HG03095 (cell line): ENCODE measurements around the gene PGGHG.

Experiments
- ATAC-seq: cut with Tn5 transposase; IDR thresholded peaks from one replicate; pipeline ENCODE4 v1.9.1; 2021; ENCODE audit warnings: moderate library complexity; ENCODE audit not compliant: unreplicated experiment

The PGGHG gene

DNA sequence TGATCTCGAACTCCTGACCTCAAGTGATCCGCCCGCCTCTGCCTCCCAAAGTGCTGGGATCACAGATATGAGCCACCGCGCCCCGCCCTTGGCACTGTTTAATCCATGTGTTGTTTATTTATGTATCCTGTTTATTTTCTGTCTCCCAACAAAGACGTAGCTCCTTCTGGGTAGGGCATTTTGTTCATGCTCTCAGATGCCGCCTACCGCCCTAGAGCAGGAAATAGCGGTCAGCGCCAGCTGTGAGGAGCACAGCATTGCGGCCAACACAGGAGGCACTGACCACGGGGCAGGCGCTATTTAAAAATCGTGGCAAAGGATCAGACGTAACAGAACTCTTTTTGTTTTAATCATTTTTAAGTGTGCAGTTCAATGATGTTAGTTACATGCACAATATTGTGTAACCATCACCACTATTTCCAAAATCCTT, 20.2 kb upstream of the PGGHG start:
- peak; percentile 31 for ATAC-seq

DNA sequence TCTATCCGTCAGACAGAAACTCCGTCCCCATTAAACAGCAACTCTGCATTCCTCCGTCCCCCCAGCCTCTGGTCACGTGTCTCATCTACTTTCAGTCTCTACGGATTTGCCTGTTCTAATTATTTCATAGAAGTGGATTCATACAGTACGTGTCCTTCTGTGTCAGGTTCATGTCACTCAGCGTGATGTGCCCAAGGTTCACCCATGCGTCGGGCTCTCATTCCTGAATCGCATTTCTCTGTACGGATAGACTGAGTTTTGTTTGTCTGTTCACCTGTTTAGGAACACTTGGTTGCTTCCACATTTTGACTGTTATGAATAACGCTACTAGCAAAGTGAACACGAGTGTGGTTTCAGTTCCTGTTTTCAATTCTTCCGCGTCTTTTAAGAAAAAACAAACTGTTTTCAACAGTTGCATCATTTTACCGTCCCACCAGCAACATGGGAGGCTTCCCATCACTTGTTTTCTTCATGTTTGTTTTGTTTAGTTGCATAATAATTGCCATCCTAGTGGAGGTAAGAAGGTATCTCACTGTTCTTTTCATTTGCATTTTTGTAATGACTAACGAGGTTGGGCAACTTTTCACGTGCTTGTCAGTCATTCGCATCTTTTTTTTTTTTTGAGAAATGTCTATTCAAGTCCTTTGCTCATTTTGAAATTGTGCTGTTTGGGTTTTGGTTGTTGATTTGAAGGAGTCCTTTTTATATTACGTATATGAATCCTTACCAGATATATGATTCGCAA, 19.6 kb upstream of the PGGHG start:
- peak; percentile 67 for ATAC-seq

DNA sequence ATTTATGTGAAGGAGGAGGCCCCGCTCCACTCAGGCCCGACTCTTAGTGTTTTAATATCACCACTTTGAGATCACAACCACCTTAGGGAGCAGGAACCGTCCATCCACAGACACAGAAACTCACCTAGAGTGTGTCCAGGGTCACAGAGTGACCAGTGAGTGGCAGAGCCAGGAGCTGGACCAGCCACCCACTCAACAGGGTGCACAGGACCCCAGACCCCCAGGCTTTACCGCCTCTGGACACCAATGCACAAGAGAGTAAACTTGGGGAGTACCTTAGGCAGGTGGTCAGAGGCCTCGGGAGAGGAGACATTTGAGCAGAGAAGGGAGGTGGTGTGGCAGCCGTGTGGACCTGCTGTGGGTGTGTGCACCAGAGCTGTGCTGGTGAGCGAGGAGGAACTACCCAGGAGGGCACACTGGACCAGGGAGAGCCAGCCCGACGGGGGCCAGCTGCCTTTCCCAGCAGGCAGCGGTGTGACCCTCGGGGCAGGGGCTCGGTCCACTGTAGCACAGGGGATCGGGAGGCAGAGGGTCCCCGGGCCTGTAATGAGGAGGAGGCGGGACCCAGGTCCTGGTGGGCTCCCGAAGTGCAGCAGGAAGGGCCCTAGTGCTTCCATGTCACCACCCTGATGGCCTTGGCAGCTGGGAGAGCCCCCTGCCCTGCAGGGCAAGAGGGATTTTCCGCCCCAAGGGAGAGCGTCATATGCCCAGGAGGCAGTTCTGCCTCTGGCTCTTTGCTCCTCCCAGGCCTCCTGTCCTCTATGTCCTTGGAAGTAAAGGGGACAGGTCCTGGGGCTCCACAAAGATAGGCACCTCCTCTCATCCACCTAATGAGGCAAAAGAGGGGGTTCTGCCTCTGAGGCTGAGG, 18.2 kb upstream of the PGGHG start:
- ATAC-seq: no peak

DNA sequence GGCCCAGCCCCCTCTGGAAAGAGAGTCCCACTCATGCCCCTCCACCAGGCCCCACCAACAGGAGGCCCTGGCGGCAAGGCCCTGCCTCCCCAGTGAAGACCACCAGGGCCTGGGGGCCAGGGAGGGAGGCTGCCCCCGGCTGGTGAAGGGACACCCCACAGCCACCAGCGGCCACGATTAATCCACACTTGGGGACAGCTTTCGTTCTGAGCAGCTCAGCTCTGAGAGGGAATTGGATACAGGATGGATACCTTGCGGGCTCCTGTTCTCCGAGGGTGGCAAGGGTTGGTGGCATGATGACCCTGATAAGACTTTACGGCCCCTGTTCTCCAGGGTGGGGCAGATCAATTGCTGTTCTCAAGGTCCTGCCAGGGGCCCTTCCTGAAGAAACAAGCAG, 17.6 kb upstream of the PGGHG start:
- ATAC-seq: no peak

DNA sequence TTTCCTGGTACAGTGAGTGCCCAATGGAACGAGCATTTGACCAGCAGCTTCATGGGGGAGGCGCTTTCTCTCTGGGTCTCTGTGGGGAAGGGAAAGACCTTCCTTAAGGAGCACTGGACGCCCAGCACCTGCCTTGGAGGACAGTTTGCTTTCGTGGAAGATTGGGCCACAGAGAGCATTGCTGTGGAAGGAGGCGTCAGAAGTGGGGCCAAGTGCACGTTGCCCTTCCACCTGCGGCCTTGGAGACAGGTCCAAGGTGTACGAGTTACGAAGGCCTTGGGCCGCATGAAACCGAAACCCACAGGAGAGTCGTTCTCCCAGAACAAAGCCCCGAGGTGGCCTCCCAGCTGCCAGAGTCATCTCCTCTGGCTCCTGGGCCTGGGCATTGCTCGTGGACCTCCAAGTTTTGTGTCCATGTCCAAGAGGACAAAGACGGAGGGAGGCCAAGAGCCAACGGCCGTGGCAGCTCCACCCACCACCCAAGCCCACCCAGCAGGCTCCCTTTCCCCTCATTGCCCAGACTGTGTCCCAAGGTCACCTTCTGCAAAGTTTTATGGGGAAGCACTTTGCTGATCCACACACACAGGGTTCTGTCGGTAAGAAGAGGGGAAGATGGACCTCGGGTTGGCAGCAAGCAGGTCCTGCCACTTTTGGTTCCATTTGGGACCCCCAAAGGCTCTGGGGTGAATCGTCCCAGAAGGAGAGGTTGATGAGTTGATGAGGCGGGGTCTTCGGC, 16.6 kb upstream of the PGGHG start:
- no peak for ATAC-seq

DNA sequence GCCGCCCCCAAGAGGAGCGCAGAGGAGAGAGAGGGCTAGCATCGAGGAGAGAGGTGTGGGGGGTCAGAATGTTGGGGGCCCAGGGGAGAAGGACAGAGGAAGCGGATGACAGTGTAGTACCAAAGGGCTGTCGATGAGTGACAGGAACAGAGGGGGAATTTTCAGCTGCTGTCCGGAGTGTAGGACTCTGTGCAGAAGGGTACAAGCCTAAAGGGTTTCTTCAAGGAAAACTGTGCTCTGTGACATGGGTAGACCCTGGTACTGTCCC, 16.1 kb upstream of the PGGHG start:
- ATAC-seq: no peak

DNA sequence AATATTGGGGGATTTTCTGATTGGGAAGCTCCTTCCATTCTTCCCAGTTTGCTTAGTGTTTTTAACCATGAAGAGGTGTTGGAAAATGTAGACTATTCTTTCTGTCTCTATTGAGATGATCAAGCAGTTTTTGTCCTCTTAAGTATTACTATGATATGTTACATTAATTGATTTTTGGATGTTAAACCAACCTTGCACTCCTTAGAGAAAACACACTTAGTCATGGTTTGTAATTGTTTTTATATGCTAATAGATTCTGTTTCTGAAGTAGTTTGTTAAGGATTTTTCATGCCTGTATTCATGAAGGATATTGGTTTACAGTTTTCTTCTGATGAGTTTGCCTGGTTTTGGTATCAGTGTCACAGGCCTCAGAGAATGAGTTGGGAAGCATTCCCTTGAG, 12.7 kb upstream of the PGGHG start:
- no peak for ATAC-seq

DNA sequence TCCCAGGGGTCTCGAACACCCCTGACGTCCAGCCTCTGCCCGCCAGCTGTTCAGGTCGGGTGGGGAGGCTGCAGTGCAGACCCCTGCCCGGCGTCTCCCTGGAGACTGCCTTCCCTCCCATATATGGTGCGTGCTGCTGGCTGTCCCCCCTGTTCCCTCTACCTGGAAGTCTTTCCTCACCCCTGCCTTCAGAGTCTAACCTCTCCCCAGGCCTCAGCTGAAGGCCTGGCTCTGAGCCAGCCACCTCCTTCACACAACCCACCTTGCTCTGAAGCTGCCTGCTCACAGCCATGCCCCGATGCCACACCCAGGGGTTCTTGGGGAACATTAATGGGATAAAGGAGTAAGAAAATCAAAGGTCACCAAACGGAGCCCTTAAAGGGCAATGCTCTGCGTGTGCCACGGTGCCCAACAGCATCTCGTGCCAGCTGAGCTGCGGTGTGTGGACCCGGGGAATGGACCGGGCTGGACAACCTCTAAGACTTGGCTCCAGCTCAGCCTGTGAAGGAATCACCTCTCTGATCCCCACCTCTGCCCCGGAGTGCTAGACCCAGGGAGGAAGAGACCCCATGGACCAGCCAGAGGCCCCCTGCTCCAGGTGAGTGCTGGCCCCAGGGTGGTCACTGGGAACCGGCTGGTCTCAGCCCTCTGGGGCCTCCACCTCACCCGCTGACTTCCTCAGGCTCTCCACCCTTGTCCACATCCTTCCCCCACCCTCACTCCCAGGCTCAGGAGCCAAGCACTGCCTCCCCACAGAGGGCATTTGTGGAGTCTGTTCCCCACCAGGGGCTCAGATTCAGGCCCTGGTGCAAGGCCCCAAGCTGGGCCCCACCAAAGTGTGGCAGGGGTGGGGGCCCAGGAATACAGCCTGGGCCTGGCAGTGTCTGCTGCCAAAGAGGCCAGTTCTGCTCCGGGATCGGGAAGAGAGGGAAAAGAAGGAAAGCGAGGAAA, 10.7 kb upstream of the PGGHG start, which contains the start of gene NLRP6:
Gene NLRP6, plus strand, starts transcription at position 407 of the 951 bp plus-strand sequence. Its CDS starts 163 bp downstream, at position 570.
- ATAC-seq: no peak

DNA sequence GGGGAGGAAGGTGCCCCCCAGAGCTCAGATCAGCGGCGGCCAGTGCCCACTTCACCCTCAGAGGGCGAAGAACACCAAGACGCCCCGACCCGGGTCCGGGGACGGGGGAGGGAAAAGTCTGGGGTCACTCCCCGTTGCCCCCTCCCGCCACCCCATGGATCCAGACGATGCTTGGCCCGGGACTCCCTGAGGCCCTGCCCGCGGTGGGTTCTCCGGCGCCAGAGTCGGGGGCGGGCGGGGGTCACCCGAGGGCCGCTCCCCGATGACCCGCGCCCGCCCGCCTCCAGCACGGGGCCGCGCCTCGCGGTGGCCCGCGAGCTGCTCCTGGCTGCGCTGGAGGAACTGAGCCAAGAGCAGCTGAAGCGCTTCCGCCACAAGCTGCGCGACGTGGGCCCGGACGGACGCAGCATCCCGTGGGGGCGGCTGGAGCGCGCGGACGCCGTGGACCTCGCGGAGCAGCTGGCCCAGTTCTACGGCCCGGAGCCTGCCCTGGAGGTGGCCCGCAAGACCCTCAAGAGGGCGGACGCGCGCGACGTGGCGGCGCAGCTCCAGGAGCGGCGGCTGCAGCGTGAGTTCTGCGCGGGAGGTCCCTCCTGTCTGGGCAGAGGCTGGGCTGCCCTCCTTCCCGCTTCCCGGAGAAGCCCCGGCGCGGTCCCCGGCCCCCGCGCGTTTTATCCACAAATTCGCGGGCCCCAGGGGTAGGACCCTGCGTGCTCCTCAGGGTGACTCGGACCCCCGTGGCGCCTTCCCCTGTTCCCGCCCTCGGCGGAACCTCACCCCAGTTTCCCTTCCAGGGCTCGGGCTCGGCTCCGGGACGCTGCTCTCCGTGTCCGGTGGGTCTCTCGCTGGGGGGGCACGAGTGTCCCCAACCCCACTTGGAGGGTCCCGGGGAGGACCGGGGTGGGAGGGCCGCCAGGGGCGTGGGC, 9.6 kb upstream of the PGGHG start:
- ATAC-seq: no peak

DNA sequence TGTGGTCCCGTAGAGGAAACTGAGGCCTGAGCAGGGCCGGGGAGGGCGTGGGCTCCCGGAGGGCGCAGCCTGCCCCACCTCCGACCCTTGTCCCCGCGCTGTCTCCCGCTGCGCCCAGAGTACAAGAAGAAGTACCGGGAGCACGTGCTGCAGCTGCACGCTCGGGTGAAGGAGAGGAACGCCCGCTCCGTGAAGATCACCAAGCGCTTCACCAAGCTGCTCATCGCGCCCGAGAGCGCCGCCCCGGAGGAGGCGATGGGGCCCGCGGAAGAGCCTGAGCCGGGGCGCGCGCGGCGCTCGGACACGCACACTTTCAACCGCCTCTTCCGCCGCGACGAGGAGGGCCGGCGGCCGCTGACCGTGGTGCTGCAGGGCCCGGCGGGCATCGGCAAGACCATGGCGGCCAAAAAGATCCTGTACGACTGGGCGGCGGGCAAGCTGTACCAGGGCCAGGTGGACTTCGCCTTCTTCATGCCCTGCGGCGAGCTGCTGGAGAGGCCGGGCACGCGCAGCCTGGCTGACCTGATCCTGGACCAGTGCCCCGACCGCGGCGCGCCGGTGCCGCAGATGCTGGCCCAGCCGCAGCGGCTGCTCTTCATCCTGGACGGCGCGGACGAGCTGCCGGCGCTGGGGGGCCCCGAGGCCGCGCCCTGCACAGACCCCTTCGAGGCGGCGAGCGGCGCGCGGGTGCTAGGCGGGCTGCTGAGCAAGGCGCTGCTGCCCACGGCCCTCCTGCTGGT, 8.8 kb upstream of the PGGHG start:
- ATAC-seq: no peak

DNA sequence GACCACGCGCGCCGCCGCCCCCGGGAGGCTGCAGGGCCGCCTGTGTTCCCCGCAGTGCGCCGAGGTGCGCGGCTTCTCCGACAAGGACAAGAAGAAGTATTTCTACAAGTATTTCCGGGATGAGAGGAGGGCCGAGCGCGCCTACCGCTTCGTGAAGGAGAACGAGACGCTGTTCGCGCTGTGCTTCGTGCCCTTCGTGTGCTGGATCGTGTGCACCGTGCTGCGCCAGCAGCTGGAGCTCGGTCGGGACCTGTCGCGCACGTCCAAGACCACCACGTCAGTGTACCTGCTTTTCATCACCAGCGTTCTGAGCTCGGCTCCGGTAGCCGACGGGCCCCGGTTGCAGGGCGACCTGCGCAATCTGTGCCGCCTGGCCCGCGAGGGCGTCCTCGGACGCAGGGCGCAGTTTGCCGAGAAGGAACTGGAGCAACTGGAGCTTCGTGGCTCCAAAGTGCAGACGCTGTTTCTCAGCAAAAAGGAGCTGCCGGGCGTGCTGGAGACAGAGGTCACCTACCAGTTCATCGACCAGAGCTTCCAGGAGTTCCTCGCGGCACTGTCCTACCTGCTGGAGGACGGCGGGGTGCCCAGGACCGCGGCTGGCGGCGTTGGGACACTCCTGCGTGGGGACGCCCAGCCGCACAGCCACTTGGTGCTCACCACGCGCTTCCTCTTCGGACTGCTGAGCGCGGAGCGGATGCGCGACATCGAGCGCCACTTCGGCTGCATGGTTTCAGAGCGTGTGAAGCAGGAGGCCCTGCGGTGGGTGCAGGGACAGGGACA, 8.0 kb upstream of the PGGHG start:
- no peak for ATAC-seq

DNA sequence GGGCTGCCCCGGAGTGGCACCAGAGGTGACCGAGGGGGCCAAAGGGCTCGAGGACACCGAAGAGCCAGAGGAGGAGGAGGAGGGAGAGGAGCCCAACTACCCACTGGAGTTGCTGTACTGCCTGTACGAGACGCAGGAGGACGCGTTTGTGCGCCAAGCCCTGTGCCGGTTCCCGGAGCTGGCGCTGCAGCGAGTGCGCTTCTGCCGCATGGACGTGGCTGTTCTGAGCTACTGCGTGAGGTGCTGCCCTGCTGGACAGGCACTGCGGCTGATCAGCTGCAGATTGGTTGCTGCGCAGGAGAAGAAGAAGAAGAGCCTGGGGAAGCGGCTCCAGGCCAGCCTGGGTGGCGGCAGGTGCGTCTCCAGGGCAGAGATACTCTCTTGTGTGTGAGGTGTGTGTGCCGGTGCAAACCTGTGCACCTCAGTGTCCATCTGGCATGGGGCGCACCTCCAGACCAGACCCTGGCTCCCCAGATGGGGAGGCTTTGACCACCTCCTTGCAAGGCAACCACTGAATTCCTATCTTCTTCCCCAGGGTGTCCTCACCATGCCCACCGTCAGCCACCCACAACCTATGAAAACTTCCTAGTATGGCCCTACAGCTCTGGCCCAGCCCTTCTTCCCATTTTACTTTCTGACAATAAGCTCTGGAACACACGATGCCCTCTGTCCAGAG, 7.3 kb upstream of the PGGHG start:
- no peak for ATAC-seq

DNA sequence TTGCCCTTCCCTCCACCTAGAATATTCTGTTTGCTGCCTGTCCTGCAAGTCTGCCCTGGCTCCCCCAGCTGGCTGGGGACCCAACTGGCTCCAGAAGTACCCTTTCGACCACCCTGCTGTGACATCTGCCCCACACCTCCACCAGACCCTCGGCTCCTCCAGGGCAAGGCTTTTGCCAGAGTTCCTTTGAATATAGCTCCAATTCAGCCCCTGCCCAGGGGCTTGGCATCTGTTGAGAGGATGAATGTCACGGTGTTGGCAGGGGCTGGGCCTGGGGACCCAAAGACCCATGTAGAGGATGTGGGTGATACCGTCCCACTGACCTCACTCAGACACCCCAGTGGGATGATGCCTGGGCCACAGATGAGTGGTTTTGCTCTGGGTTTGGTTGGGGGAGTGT, 6.8 kb upstream of the PGGHG start:
- ATAC-seq: no peak

DNA sequence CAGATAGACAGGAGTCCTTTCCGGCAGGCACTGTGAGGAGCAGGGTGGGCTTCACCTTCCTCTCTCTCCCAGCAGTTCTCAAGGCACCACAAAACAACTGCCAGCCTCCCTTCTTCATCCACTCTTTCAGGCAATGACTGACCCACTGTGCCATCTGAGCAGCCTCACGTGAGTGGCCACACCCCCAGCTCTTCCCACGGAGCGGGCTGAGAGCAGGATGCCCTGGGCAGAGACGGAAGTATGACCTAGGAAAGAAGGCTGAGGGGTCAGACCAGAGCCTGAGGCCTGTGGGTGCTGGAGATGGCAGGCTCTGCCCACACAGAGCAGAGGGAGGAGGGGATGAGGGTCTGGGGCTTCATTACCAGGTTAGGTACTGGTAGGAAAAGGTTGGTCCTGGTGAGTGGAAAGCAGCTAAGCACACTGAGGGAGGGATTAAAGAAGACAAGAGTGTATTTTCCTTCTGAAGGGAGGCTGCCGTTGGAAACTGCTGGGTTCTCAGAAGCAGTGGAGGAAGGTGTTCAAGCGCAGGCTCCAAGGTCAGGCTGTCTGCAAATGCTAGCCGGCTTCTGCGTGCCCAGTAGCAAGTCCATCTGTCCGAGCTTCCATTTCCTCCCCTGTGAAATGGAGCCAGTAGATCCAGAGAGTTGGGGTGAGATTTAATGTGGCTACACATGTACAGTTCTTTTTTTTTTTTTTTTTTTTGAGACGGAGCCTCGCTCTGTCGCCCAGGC, 6.1 kb upstream of the PGGHG start:
- no peak for ATAC-seq

DNA sequence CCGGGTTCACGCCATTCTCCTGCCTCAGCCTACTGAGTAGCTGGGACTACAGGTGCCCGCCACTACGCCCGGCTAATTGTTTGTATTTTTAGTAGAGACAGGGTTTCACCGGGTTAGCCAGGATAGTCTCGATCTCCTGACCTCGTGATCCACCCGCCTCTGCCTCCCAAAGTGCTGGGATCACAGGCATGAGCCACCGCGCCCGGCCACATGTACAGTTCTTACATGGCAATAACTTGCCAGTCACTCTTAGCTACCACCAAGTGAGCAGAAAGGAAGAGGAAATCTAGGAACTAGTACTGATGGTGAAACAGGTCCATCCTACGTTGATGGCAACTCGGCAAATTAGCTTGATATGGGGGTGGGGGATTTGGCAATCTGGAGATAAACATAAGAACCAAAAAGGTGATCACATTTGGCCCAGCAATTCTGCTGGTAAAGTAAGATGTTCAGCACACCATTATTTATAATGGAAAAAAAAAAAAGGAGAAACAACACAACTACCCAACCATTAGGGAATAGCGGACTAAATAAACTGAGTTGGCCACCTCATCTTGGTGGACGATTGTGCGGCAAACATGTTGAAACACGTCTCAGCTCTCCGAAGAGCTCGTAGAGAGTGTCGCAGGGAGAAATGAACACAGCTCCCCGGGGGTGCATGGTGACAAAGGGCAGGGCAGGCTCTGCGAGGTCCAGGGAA, 5.4 kb upstream of the PGGHG start:
- ATAC-seq: no peak
